SK-N-SH (cell line): ENCODE results near the gene SNRPF. TPM values are rescaled to one million over a fixed set of nuclear protein-coding genes. Genes with fewer than 3 reads are reported as not detected.

Experiments used
- CTCF ChIA-PET: fragments of 300-600, 350-600 bp; formaldehyde crosslinking; extraction: SDS; loops from one replicate; lab custom pipeline; 2021; lab: Yijun Ruan, JAX
- POLR2A ChIA-PET: fragments of 350-600 bp; sonication (Branson Sonifier 250); formaldehyde crosslinking; extraction: SDS; loops from one replicate; lab custom pipeline; 2020; ENCODE audit warnings: antibody characterized with exemption, inconsistent platforms; lab: Yijun Ruan, JAX
- DNase-seq: peaks from one replicate; pipeline ENCODE4 v3.0.0; 2012
- H2AFZ ChIP-seq: fragments of 200-600 bp; sonication (generic); 2 replicates; pipeline ENCODE4 v1.8.1; 2016; ENCODE audit warnings: antibody characterized with exemption, mild to moderate bottlenecking, low read depth
- H3F3A ChIP-seq: fragments of 200-600 bp; sonication (generic); replicated peaks from 2 replicates; pipeline ENCODE3; 2016; ENCODE audit warnings: antibody characterized with exemption, mild to moderate bottlenecking; ENCODE audit not compliant: insufficient read depth
- H3K27ac ChIP-seq, 2 experiments: fragments of 200-500 bp in 1 of 2; fragments of 200-600 bp in 1 of 2; sonication (Bioruptor generic) in 1 of 2; sonication (generic), shearing (Covaris generic) in 1 of 2; 2 replicates each; pipeline versions ENCODE4 v1.5.1 to v1.6.1; 2014 to 2016; ENCODE audit warnings: low read depth in 2 of 2, inconsistent platforms in 1 of 2, low read length in 1 of 2, mild to moderate bottlenecking in 1 of 2, mixed read lengths in 1 of 2
- H3K27me3 ChIP-seq: fragments of 200-600 bp; sonication (generic), shearing (Covaris generic); 2 replicates; pipeline ENCODE4 v1.6.1; 2016; ENCODE audit warnings: mixed run types; ENCODE audit not compliant: insufficient read depth
- H3K36me3 ChIP-seq, 2 experiments: fragments of 200-500 bp in 1 of 2; fragments of 200-600 bp in 1 of 2; sonication (Bioruptor generic) in 1 of 2; sonication (generic) in 1 of 2; replicated peaks in 1 of 2; 2 replicates each; pipeline versions ENCODE3 to v1.5.1; 2014 to 2016; ENCODE audit warnings: low read length in 1 of 2, mild to moderate bottlenecking in 1 of 2; ENCODE audit not compliant: insufficient read depth in 2 of 2, control insufficient read depth in 1 of 2
- H3K4me1 ChIP-seq, 2 experiments: fragments of 200-500 bp in 1 of 2; fragments of 200-600 bp in 1 of 2; sonication (Bioruptor generic) in 1 of 2; sonication (generic), shearing (Covaris generic) in 1 of 2; 2 replicates each; pipeline versions ENCODE4 v1.5.1 to v1.6.1; 2014 to 2016; ENCODE audit warnings: low read depth in 1 of 2, low read length in 1 of 2, mixed run types in 1 of 2; ENCODE audit not compliant: insufficient read depth in 2 of 2, control insufficient read depth in 1 of 2
- H3K4me2 ChIP-seq: fragments of 200-600 bp; sonication (generic), shearing (Covaris generic); 2 replicates; pipeline ENCODE4 v1.6.1; 2017; ENCODE audit warnings: mixed run types
- H3K4me3 ChIP-seq, 2 experiments: fragments of 200-500 bp in 1 of 2; fragments of 200-600 bp in 1 of 2; sonication (Bioruptor generic) in 1 of 2; sonication (generic), shearing (Covaris generic) in 1 of 2; 2 replicates each; pipeline versions ENCODE4 v1.5.1 to v1.8.1; 2014 to 2016; ENCODE audit warnings: low read depth in 2 of 2, inconsistent platforms in 1 of 2, low read length in 1 of 2, mild to moderate bottlenecking in 1 of 2, mixed read lengths in 1 of 2, moderate library complexity in 1 of 2
- H3K79me2 ChIP-seq: fragments of 200-600 bp; sonication (generic); 2 replicates; pipeline ENCODE4 v1.8.1; 2017; ENCODE audit warnings: mild to moderate bottlenecking; ENCODE audit not compliant: insufficient read depth
- H3K9ac ChIP-seq: fragments of 200-600 bp; sonication (generic); 2 replicates; pipeline ENCODE4 v1.6.1; 2017; ENCODE audit warnings: mixed run types
- H3K9me2 ChIP-seq: fragments of 200-600 bp; sonication (generic); 2 replicates; pipeline ENCODE4 v1.6.1; 2017; ENCODE audit warnings: mixed run types
- H3K9me3 ChIP-seq: fragments of 200-600 bp; sonication (generic); 2 replicates; pipeline ENCODE4 v1.6.1; 2017; ENCODE audit warnings: mixed run types, mild to moderate bottlenecking, moderate library complexity
- H4K20me1 ChIP-seq: fragments of 200-600 bp; sonication (generic); 2 replicates; pipeline ENCODE4 v1.6.1; 2017; ENCODE audit warnings: mild to moderate bottlenecking, mixed run types; ENCODE audit not compliant: insufficient read depth
- FOSL2 ChIP-seq: IDR thresholded peaks from 2 replicates; pipeline ENCODE4 v1.4.0; 2012; ENCODE audit warnings: low read depth, mild to moderate bottlenecking, moderate library complexity, borderline replicate concordance
- FOXJ3 ChIP-seq: sonication (generic); formaldehyde crosslinking; IDR thresholded peaks from 2 replicates; pipeline ENCODE4 v1.5.1; 2020; ENCODE audit warnings: mild to moderate bottlenecking, missing genetic modification reagents
- FOXM1 ChIP-seq: IDR thresholded peaks from 2 replicates; pipeline ENCODE4 v1.4.0; 2012; ENCODE audit warnings: low read depth, mild to moderate bottlenecking
- IRF3 ChIP-seq: fragments of 150-350 bp; IDR thresholded peaks from 2 replicates; pipeline ENCODE4 v1.6.1; 2016; ENCODE audit warnings: mild to moderate bottlenecking, low read depth, low read length
- JUND ChIP-seq: IDR thresholded peaks from 2 replicates; pipeline ENCODE4 v1.4.0; 2012
- MAX ChIP-seq: IDR thresholded peaks from 2 replicates; pipeline ENCODE4 v1.4.0; 2012; ENCODE audit warnings: low read depth
- MEF2A ChIP-seq: IDR thresholded peaks from 2 replicates; pipeline ENCODE4 v1.4.0; 2012; ENCODE audit warnings: low read depth, borderline replicate concordance
- NFIC ChIP-seq: IDR thresholded peaks from 2 replicates; pipeline ENCODE4 v1.4.0; 2012; ENCODE audit warnings: borderline replicate concordance
- REST ChIP-seq: IDR thresholded peaks from 2 replicates; pipeline ENCODE4 v1.6.1; 2012; ENCODE audit warnings: mild to moderate bottlenecking, low read depth, low read length, moderate library complexity
- SMC3 ChIP-seq: IDR thresholded peaks from 2 replicates; pipeline ENCODE4 v1.6.1; 2012; ENCODE audit warnings: low read depth, low read length, improper control_type of control experiment
- TAF1 ChIP-seq: IDR thresholded peaks from 2 replicates; pipeline ENCODE4 v1.6.1; 2012; ENCODE audit warnings: low read depth, mild to moderate bottlenecking, low read length, moderate library complexity, borderline replicate concordance
- TEAD4 ChIP-seq: IDR thresholded peaks from 2 replicates; pipeline ENCODE4 v1.4.0; 2012; ENCODE audit warnings: mild to moderate bottlenecking, borderline replicate concordance; ENCODE audit not compliant: insufficient read depth
- USF1 ChIP-seq: IDR thresholded peaks from 2 replicates; pipeline ENCODE4 v1.4.0; 2012; ENCODE audit warnings: low read depth, borderline replicate concordance
- YY1 ChIP-seq: IDR thresholded peaks from 2 replicates; pipeline ENCODE4 v1.4.0; 2012; ENCODE audit warnings: low read depth, mild to moderate bottlenecking
- WGBS: methylation state at CpG from one replicate; pipeline ENCODE4 v1.1.6; 2017; ENCODE audit warnings: low lambda C conversion rate; 5-methylcytosine and 5-hydroxymethylcytosine counted together
- polyA plus RNA-seq, 3 experiments: library from polyadenylated mRNA; depleted of rRNA; stranded (reverse); fragments of >200 nt; gene quantifications; 2 replicates each; pipeline ENCODE4 v1.2.3, GENCODE V29; 2012

The SNRPF gene
- polyA plus RNA-seq, 1 of the 3 experiments (the other 2 are of a cell fraction) = 62.5 TPM

- H3K9ac ChIP-seq = no peak overlapping the region
- no peaks in the 10 kb centered on the region for H3K36me3 ChIP-seq
- H4K20me1 ChIP-seq = peaks cover 15% of the 10 kb centered on the region
- H2AFZ ChIP-seq = peak overlapping the region; percentile 59; the same call in 1 of the 2 replicates
- no peaks in the 10 kb centered on the region for H3K79me2 ChIP-seq
- DNase-seq = no peak
- H3K9me3 ChIP-seq = no peaks in the 10 kb centered on the region
- H3F3A ChIP-seq = peaks cover 22% of the 10 kb centered on the region
- peaks cover 16 to 20% of the 10 kb centered on the region in 2 experiments; a peak in 3 of 4 replicates for H3K4me1 ChIP-seq
- peak overlapping the region in 1 of 2 experiments; percentile 84; a peak in 1 of 4 replicates for H3K27ac ChIP-seq
- peak overlapping the region; percentile 56 for H3K4me2 ChIP-seq
- POLR2A ChIA-PET = no interaction called here
- no peak for TF ChIP-seq TAF1
- TF ChIP-seq REST = no peak
- TF ChIP-seq YY1 = no peak
- TF ChIP-seq SMC3 = no peak
- no peak for TF ChIP-seq MAX
- TF ChIP-seq, all 33 proteins: peak for 0
- 63% methylated on average over 10 of the region's 10 CpGs for WGBS
- H3K27me3 ChIP-seq = peaks cover 3% of the 10 kb centered on the region
- CTCF ChIA-PET = interaction anchor here (1.0 kb wide), 1 partner anchor 12 kb away, joined by 3 read pairs; no protein-coding TSS in a partner anchor
- peak overlapping the region in 1 of 2 experiments; percentile 30; a peak in 2 of 4 replicates for H3K4me3 ChIP-seq
- no peaks in the 10 kb centered on the region for H3K9me2 ChIP-seq
These were observed 21.3 kb upstream of the SNRPF start for GRCh38 chr12:95837240-95838038.

GRCh38 chr12:95838125-95838524, 20.6 kb upstream of the SNRPF start:
- peaks cover 16 to 20% of the 10 kb centered on the region in 2 experiments; a peak in 3 of 4 replicates for H3K4me1 ChIP-seq
- H3K27me3 ChIP-seq = peaks cover under 1% of the 10 kb centered on the region
- H3K4me3 ChIP-seq = no peak overlapping the region; a peak in 1 of 4 replicates
- CTCF ChIA-PET = interaction anchor here (1.0 kb wide), 1 partner anchor 11 kb away, joined by 3 read pairs; no protein-coding TSS in a partner anchor
- POLR2A ChIA-PET = no interaction called here
- H3K9ac ChIP-seq = no peak overlapping the region
- H2AFZ ChIP-seq = no peak overlapping the region
- peak; percentile 25 for DNase-seq
- peak overlapping the region; percentile 56; the same call in 1 of the 2 replicates for H3K4me2 ChIP-seq
- no peaks in the 10 kb centered on the region for H3K79me2 ChIP-seq
- H3K36me3 ChIP-seq = no peaks in the 10 kb centered on the region
- whole genome bisulfite sequencing = 6% methylated on average over 11 of the region's 11 CpGs
- peaks cover 15% of the 10 kb centered on the region for H4K20me1 ChIP-seq
- peak overlapping the region in 1 of 2 experiments; percentile 84; a peak in 1 of 4 replicates for H3K27ac ChIP-seq
- no peaks in the 10 kb centered on the region for H3K9me3 ChIP-seq
- H3K9me2 ChIP-seq = no peaks in the 10 kb centered on the region
- H3F3A ChIP-seq = peaks cover 22% of the 10 kb centered on the region
- TF ChIP-seq IRF3 (no peak), MEF2A (no peak), FOXM1 (no peak), FOSL2 (0 out of 2 replicates have a peak, but pooled peaks have one; percentile 5), USF1 (no peak), REST (0 out of 2 replicates have a peak, but pooled peaks have one; percentile 10), JUND (peak; percentile 28; the same call in 1 of the 2 replicates), NFIC (peak; percentile 84), FOXJ3 (CRISPR knock-in tag) (no peak), TEAD4 (0 out of 2 replicates have a peak, but pooled peaks have one; percentile 33), YY1 (no peak)
